ENCODE results near the gene ARHGAP18. TPM values are rescaled to one million over a fixed set of nuclear protein-coding genes. Genes with fewer than 3 reads are reported as not detected.

Gene ARHGAP18
- total and polyA plus RNA-seq, 2 of the 13 experiments (the other 11 are each of a cell fraction or from before 2014, with no cell fraction given): 58.2 to 115 TPM

- Histone ChIP-seq H3K27me3 (ENCODE audit: control insufficient read depth in 1 of 2, insufficient read depth in 2 of 2, low read length in 2 of 2) (no peaks in the 10 kb centered on the region), H3K4me2 (ENCODE audit: low read depth, low read length) (peak overlapping the region; percentile 19; the same call in 1 of the 2 replicates), H3K4me3 (replicated peaks in 1 of 3; ENCODE audit: insufficient read depth in 1 of 3, low read depth in 2 of 3, low read length in 3 of 3) (peak overlapping the region in 2 of 3 experiments; percentile 1 to 4; a peak in 1 of 6 replicates), H4K20me1 (ENCODE audit: insufficient read depth, low read length) (no peaks in the 10 kb centered on the region; the same call in 1 of the 2 replicates), H3K9me3 (ENCODE audit: low read length) (no peaks in the 10 kb centered on the region), H3K79me2 (ENCODE audit: insufficient read depth, low read length) (peaks cover 46% of the 10 kb centered on the region), H3K27ac (ENCODE audit: extremely low read length, insufficient read depth, low read length) (peak overlapping the region; percentile 66), H2AFZ (ENCODE audit: low read length) (no peak overlapping the region), H3K9ac (ENCODE audit: insufficient read depth, low read depth, low read length) (peak overlapping the region; percentile 33; the same call in 1 of the 2 replicates), H3K36me3 (replicated peaks in 1 of 2; ENCODE audit: control insufficient read depth in 1 of 2, insufficient read depth in 2 of 2, low read length in 2 of 2) (peaks cover 19 to 73% of the 10 kb centered on the region in 2 experiments), H3K4me1 (ENCODE audit: insufficient read depth, low read length) (peaks cover 62% of the 10 kb centered on the region)
- CTCF ChIA-PET (ENCODE audit: low intra/inter-chr PET ratio, low total read pairs): no interaction called here
- FAIRE-seq (no peak), ATAC-seq (no peak), DNase-seq (ENCODE audit: low spot score) (no peak)
- TF ChIP-seq ESRRA (CRISPR knock-in tag; IDR thresholded peaks at IDR 0.05; ENCODE audit: low read depth) (no peak), ZNF484 (CRISPR knock-in tag; IDR thresholded peaks at IDR 0.05; ENCODE audit: borderline replicate concordance, low read depth) (no peak), FOXA3 (CRISPR knock-in tag; IDR thresholded peaks at IDR 0.05) (no peak), THAP8 (CRISPR knock-in tag; IDR thresholded peaks at IDR 0.05; ENCODE audit: borderline replicate concordance) (0 out of 2 replicates have a peak, but pooled peaks have one; percentile 37), ASH2L (IDR thresholded peaks at IDR 0.05; ENCODE audit: insufficient read length, low read depth, low read length) (peak; percentile 5), HDAC6 (IDR thresholded peaks at IDR 0.05; ENCODE audit: low read depth, low read length) (no peak)
- TF ChIP-seq, protein P1, sequence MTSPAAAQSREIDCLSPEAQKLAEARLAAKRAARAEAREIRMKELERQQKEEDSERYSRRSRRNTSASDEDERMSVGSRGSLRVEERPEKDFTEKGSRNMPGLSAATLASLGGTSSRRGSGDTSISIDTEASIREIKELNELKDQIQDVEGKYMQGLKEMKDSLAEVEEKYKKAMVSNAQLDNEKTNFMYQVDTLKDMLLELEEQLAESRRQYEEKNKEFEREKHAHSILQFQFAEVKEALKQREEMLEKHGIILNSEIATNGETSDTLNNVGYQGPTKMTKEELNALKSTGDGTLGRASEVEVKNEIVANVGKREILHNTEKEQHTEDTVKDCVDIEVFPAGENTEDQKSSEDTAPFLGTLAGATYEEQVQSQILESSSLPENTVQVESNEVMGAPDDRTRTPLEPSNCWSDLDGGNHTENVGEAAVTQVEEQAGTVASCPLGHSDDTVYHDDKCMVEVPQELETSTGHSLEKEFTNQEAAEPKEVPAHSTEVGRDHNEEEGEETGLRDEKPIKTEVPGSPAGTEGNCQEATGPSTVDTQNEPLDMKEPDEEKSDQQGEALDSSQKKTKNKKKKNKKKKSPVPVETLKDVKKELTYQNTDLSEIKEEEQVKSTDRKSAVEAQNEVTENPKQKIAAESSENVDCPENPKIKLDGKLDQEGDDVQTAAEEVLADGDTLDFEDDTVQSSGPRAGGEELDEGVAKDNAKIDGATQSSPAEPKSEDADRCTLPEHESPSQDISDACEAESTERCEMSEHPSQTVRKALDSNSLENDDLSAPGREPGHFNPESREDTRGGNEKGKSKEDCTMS (CRISPR knock-in tag; conservative IDR thresholded peaks at IDR 0.05): no peak
- in situ Hi-C loops (cut with HindIII; ENCODE audit: extremely low pct_ligation_motif_present, low pct_unique_long_range_greater_than_20kb) (no loop called here), intact Hi-C loops (cut with micrococcal nuclease; ENCODE audit: unreplicated experiment) (no loop called here)
- POLR2A ChIA-PET: interaction anchor here (2.0 to 2.8 kb wide), 2 partner anchors 57 to 70 kb away, joined by 7 to 16 read pairs; partner anchors contain the start of gene ARHGAP18
- BruUV-seq (replicated peaks): no TSS peak
These were observed 71.3 kb downstream of the ARHGAP18 start for GRCh38 chr6:129638686-129639085.
